ENCODE results near the gene PDK1. TPM values are rescaled to one million over a fixed set of nuclear protein-coding genes. Genes with fewer than 3 reads are reported as not detected.

The PDK1 gene
- total and polyA plus RNA-seq, 2 donors from 2014 or later, result 4.6 to 19.2 TPM

GRCh38 chr2:172629586-172629985 is 73.7 kb downstream of the PDK1 start:
- no peaks in the 10 kb centered on the region for H3K4me1 ChIP-seq (ENCODE audit: control insufficient read depth in 2 of 3, insufficient read depth in 2 of 3, low read depth in 1 of 3, low read length in 3 of 3)
- H3K9ac ChIP-seq (ENCODE audit: low read length in 3 of 3), result no peak overlapping the region
- TF ChIP-seq CTCF (IDR thresholded peaks at IDR 0.05; ENCODE audit: borderline replicate concordance, extremely low read depth, insufficient read depth), result no peak
- no peak overlapping the region for H3K27ac ChIP-seq (ENCODE audit: low read depth in 2 of 2, low read length in 2 of 2)
- FAIRE-seq, result no peak
- intact Hi-C loops (cut with DNase I), result no loop called here
- H3K4me3 ChIP-seq (ENCODE audit: low read length in 3 of 3), result no peak overlapping the region
- no peaks in the 10 kb centered on the region for H3K27me3 ChIP-seq (ENCODE audit: control insufficient read depth, insufficient read depth, low read length)
- DNase-seq, result no peak
- no peaks in the 10 kb centered on the region for H3K36me3 ChIP-seq (ENCODE audit: control insufficient read depth in 2 of 3, insufficient read depth in 3 of 3, low read length in 3 of 3)
- H3K9me3 ChIP-seq (ENCODE audit: control insufficient read depth in 2 of 3, insufficient read depth in 1 of 3, low read length in 3 of 3), result no peaks in the 10 kb centered on the region

GRCh38 chr2:172630181-172630580 is 74.3 kb downstream of the PDK1 start:
- no peak for FAIRE-seq
- intact Hi-C loops (cut with DNase I), result no loop called here

GRCh38 chr2:172634477-172634876 is 78.6 kb downstream of the PDK1 start:
- peak; percentile 37 for FAIRE-seq
- Histone ChIP-seq H3K9me3 (ENCODE audit: control insufficient read depth in 2 of 3, insufficient read depth in 1 of 3, low read length in 3 of 3) (no peaks in the 10 kb centered on the region), H3K4me1 (ENCODE audit: control insufficient read depth in 2 of 3, insufficient read depth in 2 of 3, low read depth in 1 of 3, low read length in 3 of 3) (no peaks in the 10 kb centered on the region), H3K27me3 (ENCODE audit: control insufficient read depth, insufficient read depth, low read length) (no peaks in the 10 kb centered on the region), H3K36me3 (ENCODE audit: control insufficient read depth in 2 of 3, insufficient read depth in 3 of 3, low read length in 3 of 3) (no peaks in the 10 kb centered on the region), H3K4me3 (ENCODE audit: low read length in 3 of 3) (no peak overlapping the region), H3K27ac (ENCODE audit: low read depth in 2 of 2, low read length in 2 of 2) (no peak overlapping the region), H3K9ac (ENCODE audit: low read length in 3 of 3) (no peak overlapping the region)
- no peak for DNase-seq
- intact Hi-C loops (cut with DNase I), result no loop called here
- TF ChIP-seq CTCF (IDR thresholded peaks at IDR 0.05; ENCODE audit: borderline replicate concordance, extremely low read depth, insufficient read depth), result no peak

More at GRCh38 chr2:172630181-172630580, 74.3 kb downstream of the PDK1 start:
- TF ChIP-seq CTCF (IDR thresholded peaks at IDR 0.05; ENCODE audit: borderline replicate concordance, extremely low read depth, insufficient read depth), result no peak
- Histone ChIP-seq H3K36me3 (ENCODE audit: control insufficient read depth in 2 of 3, insufficient read depth in 3 of 3, low read length in 3 of 3) (no peaks in the 10 kb centered on the region), H3K9ac (ENCODE audit: low read length in 3 of 3) (no peak overlapping the region), H3K4me3 (ENCODE audit: low read length in 3 of 3) (no peak overlapping the region), H3K27ac (ENCODE audit: low read depth in 2 of 2, low read length in 2 of 2) (no peak overlapping the region), H3K4me1 (ENCODE audit: control insufficient read depth in 2 of 3, insufficient read depth in 2 of 3, low read depth in 1 of 3, low read length in 3 of 3) (no peaks in the 10 kb centered on the region), H3K27me3 (ENCODE audit: control insufficient read depth, insufficient read depth, low read length) (no peaks in the 10 kb centered on the region), H3K9me3 (ENCODE audit: control insufficient read depth in 2 of 3, insufficient read depth in 1 of 3, low read length in 3 of 3) (no peaks in the 10 kb centered on the region)
- DNase-seq, result no peak

- no peaks in the 10 kb centered on the region for H3K36me3 ChIP-seq (ENCODE audit: control insufficient read depth in 2 of 3, insufficient read depth in 3 of 3, low read length in 3 of 3)
- FAIRE-seq (no peak), DNase-seq (no peak)
- no peak overlapping the region for H3K4me3 ChIP-seq (ENCODE audit: low read length in 3 of 3)
- intact Hi-C loops (cut with DNase I), result no loop called here
- no peaks in the 10 kb centered on the region for H3K27me3 ChIP-seq (ENCODE audit: control insufficient read depth, insufficient read depth, low read length)
- no peak overlapping the region for H3K27ac ChIP-seq (ENCODE audit: low read depth in 2 of 2, low read length in 2 of 2)
- H3K4me1 ChIP-seq (ENCODE audit: control insufficient read depth in 2 of 3, insufficient read depth in 2 of 3, low read depth in 1 of 3, low read length in 3 of 3), result no peaks in the 10 kb centered on the region
- no peaks in the 10 kb centered on the region for H3K9me3 ChIP-seq (ENCODE audit: control insufficient read depth in 2 of 3, insufficient read depth in 1 of 3, low read length in 3 of 3)
- no peak for TF ChIP-seq CTCF (IDR thresholded peaks at IDR 0.05; ENCODE audit: borderline replicate concordance, extremely low read depth, insufficient read depth)
- no peak overlapping the region for H3K9ac ChIP-seq (ENCODE audit: low read length in 3 of 3)
Measured at GRCh38 chr2:172635548-172635947, 79.7 kb downstream of the PDK1 start.
